Transverse colon (tissue), 4 donors: ENCODE results near the gene TC2N. TPM values are rescaled to one million over a fixed set of nuclear protein-coding genes. Genes with fewer than 3 reads are reported as not detected.
"Not testable (repeated sequence)": the region's sequence is repeated elsewhere in the genome, so short reads cannot be mapped to it uniquely, and the experiment has no call there.

ENCODE experiments used
- DNase-seq: peaks from one replicate; pipeline ENCODE4 v3.0.0-alpha.2; 2019
- H3K27ac ChIP-seq, 4 donors: fragments of 200-600 bp; sonication (generic); 2 replicates each; pipeline ENCODE4 v1.5.1; 2016 to 2018; ENCODE audit warnings: inconsistent platforms in 4 of 4
- H3K27me3 ChIP-seq: fragments of 200-600 bp; sonication (generic); 2 replicates; pipeline ENCODE4 v1.5.1; 2017; ENCODE audit warnings: inconsistent platforms
- H3K36me3 ChIP-seq, 4 donors: fragments of 200-600 bp; sonication (generic); 2 replicates each; pipeline ENCODE4 v1.5.1; 2017 to 2019; ENCODE audit warnings: inconsistent platforms in 4 of 4
- H3K4me1 ChIP-seq, 4 donors: fragments of 200-600 bp; sonication (generic); 2 replicates each; pipeline ENCODE4 v1.5.1; 2017 to 2020; ENCODE audit warnings: inconsistent platforms in 4 of 4
- H3K4me3 ChIP-seq, 4 donors: fragments of 200-600 bp; sonication (generic); 1 replicate in 1 of 4; 2 replicates in 3 of 4; pipeline versions ENCODE4 v1.5.1 to v1.6.1; 2017 to 2019; ENCODE audit warnings: inconsistent platforms in 4 of 4
- H3K9me3 ChIP-seq, 2 donors: fragments of 200-600 bp; sonication (generic); 2 replicates each; pipeline ENCODE4 v1.5.1; 2017 to 2019; ENCODE audit warnings: inconsistent platforms in 2 of 2
- EP300 ChIP-seq: sonication (generic); formaldehyde crosslinking; IDR thresholded peaks from one replicate; pipeline ENCODE4 v1.6.1; 2017; ENCODE audit warnings: antibody characterized with exemption, low read depth
- POLR2A ChIP-seq: fragments of 450-650 bp; IDR thresholded peaks from one replicate; pipeline ENCODE4 v1.6.1; 2016; ENCODE audit warnings: antibody characterized with exemption, mild to moderate bottlenecking, moderate library complexity
- POLR2AphosphoS5 ChIP-seq, 3 donors: sonication (generic); formaldehyde crosslinking; IDR thresholded peaks; one replicate each; pipeline ENCODE4 v1.6.1; 2016; ENCODE audit warnings: antibody characterized with exemption in 3 of 3
- WGBS, 2 donors: methylation state at CpG; one replicate each; pipeline ENCODE4 v1.1.5; 2018; ENCODE audit warnings: low coverage in 1 of 2; 5-methylcytosine and 5-hydroxymethylcytosine counted together
- in situ Hi-C, 4 donors: fragments of 200-750 bp; cut with MboI; loops; one replicate each; pipeline versions ENCODE4 v1.15.0 to v1.15.1; 2017; ENCODE audit warnings: low sequenced_read_pairs in 3 of 4, low pct_ligation_motif_present in 1 of 4, low pct_unique_long_range_greater_than_20kb in 1 of 4
- intact Hi-C: fragments of 100-400 bp; cut with DNase I; formaldehyde crosslinking; loops from one replicate; pipeline ENCODE4 v1.15.1; 2023; ENCODE audit warnings: low total_unique reads
- total RNA-seq, 4 donors: library from RNA; depleted of rRNA; stranded (reverse); fragments of >200 nt; gene quantifications; one replicate each; pipeline ENCODE4 v1.1.0, GENCODE V29; 2016
- TF ChIP-seq, protein P1 (sequence below), 5 experiments: fragments of 200-600 bp in 3 of 5; fragments of 450-650 bp in 2 of 5; sonication (generic) in 3 of 5; IDR thresholded peaks; 1 replicate in 2 of 5; 2 replicates in 3 of 5; pipeline ENCODE4 v1.5.1; 2016 to 2017; ENCODE audit warnings: antibody characterized with exemption in 5 of 5, inconsistent platforms in 3 of 5, mild to moderate bottlenecking in 2 of 5, moderate library complexity in 1 of 5

The TC2N gene
- total RNA-seq, 4 donors from 2014 or later: 36.0 to 85.4 (median 53.7) TPM

DNA sequence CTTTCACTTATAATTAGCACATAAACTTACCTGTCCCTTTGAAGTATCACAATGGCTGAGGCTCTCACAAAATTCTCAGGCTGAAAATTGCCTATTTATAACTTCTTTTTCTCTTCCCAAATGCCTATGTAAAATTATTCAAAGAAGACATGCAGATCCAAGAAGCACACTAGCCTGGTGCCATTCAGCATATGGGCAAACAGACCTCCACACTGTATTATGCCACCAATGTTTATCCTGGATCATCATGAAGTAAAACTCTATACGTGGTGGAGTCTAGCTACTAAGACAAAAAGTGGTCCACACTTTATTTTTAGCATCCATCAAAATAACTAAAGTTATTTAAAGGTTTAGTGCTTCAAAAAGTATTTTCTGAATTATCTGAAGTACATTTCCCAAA lies 15.8 kb downstream of the TC2N start:
- no peak for TF ChIP-seq POLR2AphosphoS5 (IDR thresholded peaks at IDR 0.05)
- TF ChIP-seq, protein P1, sequence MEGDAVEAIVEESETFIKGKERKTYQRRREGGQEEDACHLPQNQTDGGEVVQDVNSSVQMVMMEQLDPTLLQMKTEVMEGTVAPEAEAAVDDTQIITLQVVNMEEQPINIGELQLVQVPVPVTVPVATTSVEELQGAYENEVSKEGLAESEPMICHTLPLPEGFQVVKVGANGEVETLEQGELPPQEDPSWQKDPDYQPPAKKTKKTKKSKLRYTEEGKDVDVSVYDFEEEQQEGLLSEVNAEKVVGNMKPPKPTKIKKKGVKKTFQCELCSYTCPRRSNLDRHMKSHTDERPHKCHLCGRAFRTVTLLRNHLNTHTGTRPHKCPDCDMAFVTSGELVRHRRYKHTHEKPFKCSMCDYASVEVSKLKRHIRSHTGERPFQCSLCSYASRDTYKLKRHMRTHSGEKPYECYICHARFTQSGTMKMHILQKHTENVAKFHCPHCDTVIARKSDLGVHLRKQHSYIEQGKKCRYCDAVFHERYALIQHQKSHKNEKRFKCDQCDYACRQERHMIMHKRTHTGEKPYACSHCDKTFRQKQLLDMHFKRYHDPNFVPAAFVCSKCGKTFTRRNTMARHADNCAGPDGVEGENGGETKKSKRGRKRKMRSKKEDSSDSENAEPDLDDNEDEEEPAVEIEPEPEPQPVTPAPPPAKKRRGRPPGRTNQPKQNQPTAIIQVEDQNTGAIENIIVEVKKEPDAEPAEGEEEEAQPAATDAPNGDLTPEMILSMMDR (IDR thresholded peaks at IDR 0.05): no peak
- no peak for TF ChIP-seq EP300
- TF ChIP-seq POLR2A: no peak
- Histone ChIP-seq H3K9me3 (no peaks in the 10 kb centered on the region), H3K4me3 (no peak overlapping the region), H3K36me3 (no peaks in the 10 kb centered on the region), H3K4me1 (no peaks in the 10 kb centered on the region), H3K27ac (no peak overlapping the region), H3K27me3 (no peaks in the 10 kb centered on the region)
- in situ Hi-C loops: no loop called here
- DNase-seq: no peak
- intact Hi-C loops: no loop called here
- WGBS, 2 donors: 0 to 3% methylated on average over 1 of the region's 1 CpG

DNA sequence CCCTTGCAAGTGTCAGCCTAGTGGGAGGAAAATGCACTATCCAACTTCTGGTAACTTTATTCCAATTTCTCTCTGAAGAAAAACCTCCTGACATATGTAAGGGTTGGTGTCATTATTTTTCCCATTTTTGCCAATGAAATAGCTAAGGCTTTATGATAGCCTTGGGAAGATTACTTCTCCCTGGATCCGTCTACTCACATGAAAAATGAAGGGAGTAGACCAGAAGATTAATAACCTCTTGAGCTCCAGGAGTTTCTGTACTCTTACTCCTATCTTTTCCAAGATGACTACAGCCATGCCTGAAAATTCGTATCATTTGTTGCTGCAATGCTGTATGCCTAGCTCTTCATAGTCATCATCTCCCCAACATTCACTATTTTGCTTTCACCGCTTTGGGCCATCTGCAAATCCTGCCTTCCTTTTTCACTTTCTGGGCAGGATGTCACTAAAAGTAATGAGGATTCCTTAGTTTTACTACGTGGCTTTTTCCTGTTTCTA lies 18.8 kb downstream of the TC2N start:
- H3K9me3 ChIP-seq: no peaks in the 10 kb centered on the region
- no peak for DNase-seq
- no peak overlapping the region for H3K27ac ChIP-seq
- whole genome bisulfite sequencing, 2 donors: 75 to 80% methylated on average over 2 to 4 of the region's 4 CpGs
- TF ChIP-seq POLR2A (no peak), EP300 (no peak), POLR2AphosphoS5 (IDR thresholded peaks at IDR 0.05) (no peak)
- TF ChIP-seq, protein P1 (IDR thresholded peaks at IDR 0.05): no peak
- in situ Hi-C loops (no loop called here), intact Hi-C loops (no loop called here)
- no peaks in the 10 kb centered on the region for H3K27me3 ChIP-seq
- H3K36me3 ChIP-seq: no peaks in the 10 kb centered on the region
- no peak overlapping the region for H3K4me3 ChIP-seq
- H3K4me1 ChIP-seq: no peaks in the 10 kb centered on the region

DNA sequence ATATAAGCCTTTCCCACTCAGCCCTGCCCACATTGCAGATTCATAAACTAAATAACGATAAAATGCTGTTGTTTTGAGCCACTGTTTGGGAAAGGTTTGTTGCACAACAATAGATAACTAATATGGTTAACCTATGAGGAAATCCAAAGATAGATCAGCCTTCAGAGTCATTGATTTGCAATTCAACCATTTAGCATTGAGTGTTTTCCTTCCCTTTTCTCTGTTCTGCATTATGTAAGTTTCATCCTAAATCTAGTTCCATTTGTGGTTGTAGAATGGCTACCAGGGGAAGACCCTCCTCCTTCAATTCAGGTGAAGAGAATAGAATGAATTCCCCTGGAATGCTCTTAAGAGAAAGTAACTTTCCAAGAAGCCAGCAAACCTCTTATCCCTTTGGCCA lies 19.6 kb downstream of the TC2N start:
- Histone ChIP-seq H3K4me1 (no peaks in the 10 kb centered on the region), H3K36me3 (no peaks in the 10 kb centered on the region), H3K9me3 (no peaks in the 10 kb centered on the region), H3K27ac (no peak overlapping the region), H3K4me3 (no peak overlapping the region), H3K27me3 (no peaks in the 10 kb centered on the region)
- intact Hi-C loops (no loop called here), in situ Hi-C loops (no loop called here)
- no peak for TF ChIP-seq POLR2A
- no peak for TF ChIP-seq EP300
- no peak for DNase-seq
- WGBS, 2 donors: 67 to 86% methylated on average over 1 of the region's 1 CpG

DNA sequence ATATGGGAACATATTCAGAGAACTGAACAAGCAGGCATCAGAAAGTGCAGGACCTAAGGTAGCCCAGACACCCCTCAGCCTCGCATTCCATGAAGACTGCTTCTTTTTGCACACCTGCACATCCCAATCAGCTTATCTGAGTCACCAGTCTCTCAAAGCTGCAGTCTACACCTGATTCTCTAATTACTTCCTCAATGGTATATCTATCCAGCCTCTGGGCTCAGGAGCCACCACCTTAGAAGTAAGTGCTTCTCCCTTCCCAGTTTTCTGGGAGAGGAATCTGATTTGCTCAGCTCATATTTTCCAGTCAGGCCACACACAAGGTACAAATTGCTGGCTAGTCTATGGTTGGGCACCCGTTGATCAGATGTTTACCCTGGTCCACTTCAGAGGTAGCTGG lies 21.7 kb downstream of the TC2N start:
- TF ChIP-seq, protein P1 (IDR thresholded peaks at IDR 0.05): no peak
- TF ChIP-seq EP300 (no peak), POLR2A (no peak), POLR2AphosphoS5 (IDR thresholded peaks at IDR 0.05) (no peak)
- Histone ChIP-seq H3K27ac (no peak overlapping the region), H3K27me3 (no peaks in the 10 kb centered on the region), H3K36me3 (no peaks in the 10 kb centered on the region), H3K4me3 (no peak overlapping the region), H3K4me1 (no peaks in the 10 kb centered on the region), H3K9me3 (no peaks in the 10 kb centered on the region)
- in situ Hi-C loops (no loop called here), intact Hi-C loops (no loop called here)
- DNase-seq: no peak
- WGBS, 2 donors: 81 to 100% methylated on average over 1 to 2 of the region's 2 CpGs

GRCh38 chr14:91845056-91845455 lies 22.3 kb downstream of the TC2N start:
- in situ Hi-C loops, H3K27ac ChIP-seq, intact Hi-C loops, H3K9me3 ChIP-seq, H3K27me3 ChIP-seq, H3K36me3 ChIP-seq, H3K4me3 ChIP-seq, DNase-seq, H3K4me1 ChIP-seq: not testable (repeated sequence)
- 93 to 95% methylated on average over 7 to 8 of the region's 8 CpGs for WGBS, 2 donors
